Astrocyte (in vitro differentiated cells and primary cell): Measurements from ENCODE around the gene GPHN. TPM values are rescaled to one million over a fixed set of nuclear protein-coding genes. Genes with fewer than 3 reads are reported as not detected.
A peak's percentile ranks its signal among the peaks of the same experiment; 100 is the strongest.

Source experiments
- DNase-seq: peaks from one replicate; pipeline ENCODE4 v3.0.0-alpha.2; 2010; ENCODE audit warnings: low read depth
- FAIRE-seq: peaks from 2 replicates; lab custom pipeline; 2011; peaks lifted over from hg19 to GRCh38; lab: Jason Lieb, UNC
- H2AFZ ChIP-seq: 2 replicates; pipeline ENCODE4 v1.6.0; 2012; ENCODE audit warnings: low read depth, low read length, inconsistent platforms
- H3K27ac ChIP-seq: 2 replicates; pipeline ENCODE4 v1.5.1; 2011; ENCODE audit warnings: low read depth, low read length, inconsistent platforms
- H3K27me3 ChIP-seq: 2 replicates; pipeline ENCODE4 v1.6.0; 2011; ENCODE audit warnings: low read length, inconsistent platforms; ENCODE audit not compliant: insufficient read depth
- H3K36me3 ChIP-seq: 2 replicates; pipeline ENCODE4 v1.5.1; 2011; ENCODE audit warnings: low read length, inconsistent platforms; ENCODE audit not compliant: insufficient read depth
- H3K4me1 ChIP-seq: 2 replicates; pipeline ENCODE4 v1.5.1; 2011; ENCODE audit warnings: low read length, inconsistent platforms; ENCODE audit not compliant: insufficient read depth
- H3K4me2 ChIP-seq: 2 replicates; pipeline ENCODE4 v1.6.0; 2012; ENCODE audit warnings: low read length, inconsistent platforms
- H3K4me3 ChIP-seq: 2 replicates; pipeline ENCODE4 v1.5.1; 2011; ENCODE audit warnings: low read depth, mild to moderate bottlenecking, low read length, inconsistent platforms; ENCODE audit not compliant: insufficient read depth
- H3K79me2 ChIP-seq: 2 replicates; pipeline ENCODE4 v1.6.0; 2012; ENCODE audit warnings: mild to moderate bottlenecking, low read length, inconsistent platforms; ENCODE audit not compliant: insufficient read depth
- H3K9ac ChIP-seq: 2 replicates; pipeline ENCODE4 v1.6.0; 2012; ENCODE audit warnings: mild to moderate bottlenecking, low read length, inconsistent platforms
- H3K9me3 ChIP-seq: 2 replicates; pipeline ENCODE4 v1.5.1; 2012; ENCODE audit warnings: low read depth, mild to moderate bottlenecking, low read length, inconsistent platforms; ENCODE audit not compliant: insufficient read depth
- H4K20me1 ChIP-seq: 2 replicates; pipeline ENCODE4 v1.6.0; 2012; ENCODE audit warnings: low read length, inconsistent platforms; ENCODE audit not compliant: insufficient read depth
- H3K27ac Mint-ChIP-seq: one replicate; pipeline ENCODE4 v1.8.0; 2021; ENCODE audit warnings: mild to moderate bottlenecking, mixed read lengths; ENCODE audit not compliant: unreplicated experiment
- H3K27me3 Mint-ChIP-seq: one replicate; pipeline ENCODE4 v1.8.0; 2021; ENCODE audit warnings: low read depth, mixed read lengths; ENCODE audit not compliant: unreplicated experiment
- H3K36me3 Mint-ChIP-seq: one replicate; pipeline ENCODE4 v1.8.0; 2021; ENCODE audit warnings: low read depth, mixed read lengths; ENCODE audit not compliant: unreplicated experiment
- H3K4me1 Mint-ChIP-seq: one replicate; pipeline ENCODE4 v1.8.0; 2021; ENCODE audit warnings: low read depth, mixed read lengths; ENCODE audit not compliant: unreplicated experiment
- H3K4me3 Mint-ChIP-seq: one replicate; pipeline ENCODE4 v1.8.0; 2021; ENCODE audit warnings: mild to moderate bottlenecking, moderate library complexity, mixed read lengths; ENCODE audit not compliant: unreplicated experiment
- H3K9me3 Mint-ChIP-seq: one replicate; pipeline ENCODE4 v1.8.0; 2021; ENCODE audit warnings: mild to moderate bottlenecking, mixed read lengths; ENCODE audit not compliant: unreplicated experiment
- CTCF ChIP-seq: IDR thresholded peaks from 2 replicates; pipeline ENCODE4 v1.5.1; 2011; ENCODE audit warnings: low read depth, mild to moderate bottlenecking, inconsistent platforms, low read length, moderate library complexity; ENCODE audit not compliant: insufficient read depth
- EZH2 ChIP-seq: IDR thresholded peaks from 2 replicates; pipeline ENCODE4 v1.6.1; 2012; ENCODE audit warnings: mild to moderate bottlenecking, low read length, inconsistent platforms; ENCODE audit not compliant: insufficient read depth
- total RNA-seq: library from RNA; stranded (reverse); gene quantifications from 2 replicates; pipeline ENCODE4 v1.2.1, GENCODE V29; 2021

Gene GPHN
- total RNA-seq, 1 donor from 2014 or later, result 6.9 TPM

- H3K27ac Mint-ChIP-seq, result peak overlapping the region; percentile 24
- FAIRE-seq (no peak), DNase-seq (no peak)
- H3K4me3 ChIP-seq, result no peak overlapping the region
- H3K9me3 Mint-ChIP-seq, result no peaks in the 10 kb centered on the region
- no peaks in the 10 kb centered on the region for H3K36me3 Mint-ChIP-seq
- no peaks in the 10 kb centered on the region for H3K9me3 ChIP-seq
- H3K27ac ChIP-seq, result no peak overlapping the region
- peaks cover 16% of the 10 kb centered on the region for H3K4me1 ChIP-seq
- peaks cover 3% of the 10 kb centered on the region for H3K27me3 ChIP-seq
- no peaks in the 10 kb centered on the region for H3K79me2 ChIP-seq
- H3K27me3 Mint-ChIP-seq, result no peaks in the 10 kb centered on the region
- H3K9ac ChIP-seq, result no peak overlapping the region
- H2AFZ ChIP-seq, result no peak overlapping the region
- TF ChIP-seq EZH2, result no peak
- TF ChIP-seq CTCF, result no peak
- H3K4me2 ChIP-seq, result peak overlapping the region; percentile 40
- peaks cover 18% of the 10 kb centered on the region for H3K4me1 Mint-ChIP-seq
- H4K20me1 ChIP-seq, result peaks cover 3% of the 10 kb centered on the region
- H3K36me3 ChIP-seq, result no peaks in the 10 kb centered on the region
- no peak overlapping the region for H3K4me3 Mint-ChIP-seq
These were observed 684.4 kb downstream of the GPHN start for GRCh38 chr14:67192366-67192765.

- Histone ChIP-seq H3K9ac (no peak overlapping the region), H3K4me1 (peaks cover 3% of the 10 kb centered on the region), H3K79me2 (no peaks in the 10 kb centered on the region), H3K4me2 (no peak overlapping the region), H3K4me3 (no peak overlapping the region), H3K36me3 (no peaks in the 10 kb centered on the region), H3K27ac (no peak overlapping the region), H3K9me3 (no peaks in the 10 kb centered on the region), H3K27me3 (no peaks in the 10 kb centered on the region), H4K20me1 (no peaks in the 10 kb centered on the region), H2AFZ (no peak overlapping the region)
- Mint-ChIP-seq H3K36me3 (no peaks in the 10 kb centered on the region), H3K4me1 (peaks cover 12% of the 10 kb centered on the region), H3K9me3 (peaks cover 1% of the 10 kb centered on the region), H3K4me3 (no peak overlapping the region), H3K27ac (no peak overlapping the region), H3K27me3 (peaks cover 2% of the 10 kb centered on the region)
- DNase-seq (no peak), FAIRE-seq (no peak)
- TF ChIP-seq CTCF (no peak), EZH2 (no peak)
These were observed 687.3 kb downstream of the GPHN start for GRCh38 chr14:67195279-67195678.

GRCh38 chr14:67199016-67199415, 691.1 kb downstream of the GPHN start:
- peaks cover 1% of the 10 kb centered on the region for H3K9me3 Mint-ChIP-seq
- H2AFZ ChIP-seq, result no peak overlapping the region
- no peaks in the 10 kb centered on the region for H3K27me3 ChIP-seq
- no peak for TF ChIP-seq EZH2
- no peak for TF ChIP-seq CTCF
- no peaks in the 10 kb centered on the region for H3K4me1 ChIP-seq
- no peak overlapping the region for H3K27ac Mint-ChIP-seq
- H3K27me3 Mint-ChIP-seq, result peaks cover 2% of the 10 kb centered on the region
- DNase-seq (no peak), FAIRE-seq (peak; percentile 41)
- no peaks in the 10 kb centered on the region for H3K4me1 Mint-ChIP-seq
- no peak overlapping the region for H3K4me3 ChIP-seq
- no peaks in the 10 kb centered on the region for H3K9me3 ChIP-seq
- H3K4me3 Mint-ChIP-seq, result no peak overlapping the region
- H3K4me2 ChIP-seq, result no peak overlapping the region
- H3K79me2 ChIP-seq, result no peaks in the 10 kb centered on the region
- no peaks in the 10 kb centered on the region for H3K36me3 ChIP-seq
- H3K9ac ChIP-seq, result no peak overlapping the region
- no peaks in the 10 kb centered on the region for H3K36me3 Mint-ChIP-seq
- no peak overlapping the region for H3K27ac ChIP-seq
- H4K20me1 ChIP-seq, result no peaks in the 10 kb centered on the region
